Measurements from ENCODE around the gene ZCCHC17.

GRCh38 chr1:31336687-31337467 lies 40.0 kb downstream of the ZCCHC17 start:
- no peak for TF ChIP-seq CTCF (conservative IDR thresholded peaks at IDR 0.05 in 1 of 2, IDR thresholded peaks at IDR 0.05 in 1 of 2; ENCODE audit: extremely low read depth in 1 of 2, insufficient read depth in 1 of 2, low read depth in 1 of 2, low read length in 2 of 2)
- TF ChIP-seq EZH2 (IDR thresholded peaks at IDR 0.05; ENCODE audit: borderline replicate concordance, low read length): no peak

Data from mammary epithelial cell (primary cell).